ENCODE results near the gene ATP1A2.

The ATP1A2 gene

DNA sequence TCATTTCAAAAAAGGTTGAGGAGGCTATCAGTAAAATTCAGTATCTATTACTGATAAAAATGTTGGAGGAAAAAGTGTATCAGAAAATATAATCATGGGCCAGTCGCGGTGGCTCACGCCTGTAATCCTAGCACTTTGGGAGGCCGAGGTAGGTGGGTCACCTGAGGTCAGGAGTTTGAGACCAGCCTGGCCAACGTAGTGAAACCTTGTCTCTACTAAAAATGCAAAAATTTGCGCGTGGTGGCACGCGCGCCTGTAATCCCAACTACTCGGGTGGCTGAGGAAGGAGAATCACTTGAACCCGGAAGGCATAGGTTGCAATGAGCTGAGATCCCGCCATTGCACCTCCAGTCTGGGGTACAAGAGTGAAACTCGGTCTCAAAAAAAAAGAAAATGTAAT is 30.5 kb downstream of the ATP1A2 start:
- TF ChIP-seq, protein P1, sequence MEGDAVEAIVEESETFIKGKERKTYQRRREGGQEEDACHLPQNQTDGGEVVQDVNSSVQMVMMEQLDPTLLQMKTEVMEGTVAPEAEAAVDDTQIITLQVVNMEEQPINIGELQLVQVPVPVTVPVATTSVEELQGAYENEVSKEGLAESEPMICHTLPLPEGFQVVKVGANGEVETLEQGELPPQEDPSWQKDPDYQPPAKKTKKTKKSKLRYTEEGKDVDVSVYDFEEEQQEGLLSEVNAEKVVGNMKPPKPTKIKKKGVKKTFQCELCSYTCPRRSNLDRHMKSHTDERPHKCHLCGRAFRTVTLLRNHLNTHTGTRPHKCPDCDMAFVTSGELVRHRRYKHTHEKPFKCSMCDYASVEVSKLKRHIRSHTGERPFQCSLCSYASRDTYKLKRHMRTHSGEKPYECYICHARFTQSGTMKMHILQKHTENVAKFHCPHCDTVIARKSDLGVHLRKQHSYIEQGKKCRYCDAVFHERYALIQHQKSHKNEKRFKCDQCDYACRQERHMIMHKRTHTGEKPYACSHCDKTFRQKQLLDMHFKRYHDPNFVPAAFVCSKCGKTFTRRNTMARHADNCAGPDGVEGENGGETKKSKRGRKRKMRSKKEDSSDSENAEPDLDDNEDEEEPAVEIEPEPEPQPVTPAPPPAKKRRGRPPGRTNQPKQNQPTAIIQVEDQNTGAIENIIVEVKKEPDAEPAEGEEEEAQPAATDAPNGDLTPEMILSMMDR (conservative IDR thresholded peaks at IDR 0.05; ENCODE audit: low read depth): no peak
- no peak for DNase-seq (ENCODE audit: low spot score)
- CTCF ChIA-PET: no interaction called here
- POLR2A ChIA-PET (ENCODE audit: low non-redundant PET): no interaction called here
- no peak overlapping the region for H3K27ac ChIP-seq

GRCh38 chr1:160148121-160148520 is 32.6 kb downstream of the ATP1A2 start:
- POLR2A ChIA-PET (ENCODE audit: low non-redundant PET): no interaction called here

DNA sequence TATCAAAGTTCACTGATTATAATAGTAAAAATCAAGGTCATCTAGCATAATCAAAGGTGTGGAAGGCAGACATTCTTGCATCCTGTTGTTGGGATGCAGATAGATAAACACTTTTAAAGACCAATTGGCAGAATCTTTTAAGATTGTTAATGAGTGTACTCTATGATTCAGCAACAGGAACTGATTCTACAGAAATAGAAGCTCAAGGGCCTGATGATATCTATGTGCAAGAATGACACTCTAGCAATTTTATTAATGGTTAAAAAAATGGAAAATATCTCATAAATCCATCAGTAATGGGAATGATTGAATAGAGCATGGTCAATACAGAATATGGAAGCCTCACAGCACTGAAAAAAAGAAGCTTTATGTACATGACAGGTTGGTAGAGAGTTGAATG is 33.7 kb downstream of the ATP1A2 start:
- ChIA-PET POLR2A (ENCODE audit: low non-redundant PET) (no interaction called here), CTCF (interaction anchor here (1.5 kb wide), 1 partner anchor 142 kb away, joined by 7 read pairs; no protein-coding TSS in a partner anchor)
- TF ChIP-seq, protein P1 (conservative IDR thresholded peaks at IDR 0.05; ENCODE audit: low read depth): no peak
- no peak for DNase-seq (ENCODE audit: low spot score)
- no peak overlapping the region for H3K27ac ChIP-seq

More at GRCh38 chr1:160148121-160148520, 32.6 kb downstream of the ATP1A2 start:
- H3K27ac ChIP-seq: no peak overlapping the region
- CTCF ChIA-PET: interaction anchor here (0.6 to 1.5 kb wide), 3 partner anchors 10 to 143 kb away, joined by 3 to 7 read pairs (median 3); no protein-coding TSS in a partner anchor
- TF ChIP-seq, protein P1 (conservative IDR thresholded peaks at IDR 0.05; ENCODE audit: low read depth): no peak
- no peak for DNase-seq (ENCODE audit: low spot score)

DNA sequence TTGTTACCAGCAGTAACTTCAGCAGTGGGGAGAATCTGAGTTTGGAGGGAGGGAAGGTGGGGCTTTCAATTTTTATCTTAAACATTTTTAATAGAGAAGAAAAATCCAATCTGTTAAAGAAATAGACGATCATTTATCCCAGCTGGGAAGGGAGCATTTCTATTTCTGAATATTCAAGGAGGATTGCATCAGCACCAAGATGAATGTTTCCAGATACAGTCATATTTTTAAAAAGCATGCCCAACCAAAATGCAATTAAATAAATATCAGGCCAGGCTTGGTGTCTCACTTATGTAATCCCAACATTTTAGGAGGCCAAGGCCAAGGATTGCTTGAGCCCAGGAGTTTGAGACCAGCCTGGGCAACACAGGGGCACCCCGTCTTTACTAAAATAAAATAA is 34.2 kb downstream of the ATP1A2 start:
- ChIA-PET CTCF (no interaction called here), POLR2A (ENCODE audit: low non-redundant PET) (no interaction called here)
- no peak overlapping the region for H3K27ac ChIP-seq
- DNase-seq (ENCODE audit: low spot score): no peak
- TF ChIP-seq, protein P1 (conservative IDR thresholded peaks at IDR 0.05; ENCODE audit: low read depth): no peak

- ChIA-PET POLR2A (ENCODE audit: low non-redundant PET) (no interaction called here), CTCF (interaction anchor here (0.6 kb wide), 2 partner anchors 68 to 100 kb away, joined by 4 to 5 read pairs; no protein-coding TSS in a partner anchor)
- no peak within 1 kb of the TSS for H3K27ac ChIP-seq
- no peak for DNase-seq (ENCODE audit: low spot score)
- TF ChIP-seq, protein P1 (conservative IDR thresholded peaks at IDR 0.05; ENCODE audit: low read depth): no peak
Observed at GRCh38 chr1:160151303-160151702, 35.7 kb downstream of the ATP1A2 start, which contains the start of gene ATP1A4. TSS of gene ATP1A4 (plus strand) at chr1:160151603. CDS start at chr1:160152041, 438 bp downstream.

- no peak overlapping the region for H3K27ac ChIP-seq
- DNase-seq (ENCODE audit: low spot score): no peak
- TF ChIP-seq, protein P1 (conservative IDR thresholded peaks at IDR 0.05; ENCODE audit: low read depth): no peak
- ChIA-PET CTCF (no interaction called here), POLR2A (ENCODE audit: low non-redundant PET) (no interaction called here)
Observed at GRCh38 chr1:160154790-160155189, 39.2 kb downstream of the ATP1A2 start.

Data from RWPE1 (cell line).